NCI-H1417 (cell line): ENCODE measurements around the gene NDUFS7.

Source experiments
- DNase-seq, 3 experiments: peaks; one replicate each; lab custom pipeline; 2025; lab: John Stamatoyannopoulos, UW

The NDUFS7 gene

GRCh38 chr19:1383312-1384084 is at the start of gene NDUFS7:
Gene NDUFS7, plus strand, starts transcription at chr19:1383907. Its CDS starts 20 bp downstream, at chr19:1383927.
- peak; percentile 93 to 97 (median 97) for DNase-seq

- DNase-seq, result no peak
These were observed 47.5 kb upstream of the NDUFS7 start for GRCh38 chr19:1336079-1336684.

GRCh38 chr19:1340681-1341469 is 42.8 kb upstream of the NDUFS7 start:
- no peak for DNase-seq

GRCh38 chr19:1343041-1343440 is 40.7 kb upstream of the NDUFS7 start:
- DNase-seq, result no peak

- DNase-seq, result no peak
These were observed 34.5 kb upstream of the NDUFS7 start for GRCh38 chr19:1349211-1349610.

- no peak for DNase-seq
These were observed 32.8 kb upstream of the NDUFS7 start for GRCh38 chr19:1350867-1351266.

- no peak for DNase-seq
These were observed 32.3 kb upstream of the NDUFS7 start for GRCh38 chr19:1351381-1351851.

- no peak for DNase-seq
These were observed 30.6 kb upstream of the NDUFS7 start for GRCh38 chr19:1353144-1353543.

- DNase-seq, result no peak
These were observed 28.6 kb upstream of the NDUFS7 start for GRCh38 chr19:1354970-1355567.

GRCh38 chr19:1355568-1356507 is 27.9 kb upstream of the NDUFS7 start:
- DNase-seq, result peak in 2 of 3 experiments; percentile 33 to 61

- DNase-seq, result no peak
These were observed 27.2 kb upstream of the NDUFS7 start for GRCh38 chr19:1356508-1356865.

- peak; percentile 44 to 80 (median 56) for DNase-seq
These were observed 26.1 kb upstream of the NDUFS7 start for GRCh38 chr19:1357531-1358109.

GRCh38 chr19:1360126-1360817 is 23.4 kb upstream of the NDUFS7 start:
- DNase-seq, result no peak

GRCh38 chr19:1360818-1361461 is 22.8 kb upstream of the NDUFS7 start:
- DNase-seq, result peak in 2 of 3 experiments; percentile 40 to 60

- no peak for DNase-seq
These were observed 21.9 kb upstream of the NDUFS7 start for GRCh38 chr19:1361601-1362386.

- no peak for DNase-seq
These were observed 21.1 kb upstream of the NDUFS7 start for GRCh38 chr19:1362387-1363257.

- no peak for DNase-seq
These were observed 20.1 kb upstream of the NDUFS7 start for GRCh38 chr19:1363599-1363998.
